ENCODE results near the gene TCERG1L. TPM values are rescaled to one million over a fixed set of nuclear protein-coding genes. Genes with fewer than 3 reads are reported as not detected.

TCERG1L gene
- total and polyA plus RNA-seq, 10 donors: 0.03 to 1.2 (median 0.30) TPM; not detected in 3

DNA sequence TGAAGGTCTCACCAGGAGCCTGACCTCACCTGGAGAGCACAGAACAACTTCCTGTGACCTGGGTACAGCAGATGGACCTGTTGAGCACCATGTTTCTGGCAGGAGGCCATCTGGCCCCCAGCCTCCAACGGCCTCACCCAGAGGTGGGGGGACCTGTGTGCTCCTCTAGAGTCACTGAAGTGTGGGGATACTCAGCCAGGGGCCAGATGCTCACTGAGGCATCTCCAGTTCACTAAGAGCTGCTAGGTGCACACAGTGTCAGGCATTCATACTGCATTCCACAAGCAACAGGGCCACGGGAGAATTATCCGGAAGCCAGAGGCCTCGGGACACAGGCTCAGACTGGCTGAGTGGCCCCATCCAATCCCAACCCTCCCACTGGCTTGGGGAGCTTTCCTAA is 161.4 kb downstream of the TCERG1L start:
- Histone ChIP-seq H3K27ac (no peak overlapping the region), H3K4me3 (no peak overlapping the region), H3K36me3 (no peaks in the 10 kb centered on the region), H3K27me3 (replicated peaks in 1 of 7) (no peaks in the 10 kb centered on the region), H3K4me1 (no peaks in the 10 kb centered on the region), H3K9me3 (peaks cover 0 to 45% (median 21%) of the 10 kb centered on the region in 8 donors)
- TF ChIP-seq POLR2A (IDR thresholded peaks at IDR 0.05) (no peak), POLR2AphosphoS5 (IDR thresholded peaks at IDR 0.05) (no peak), CTCF (IDR thresholded peaks at IDR 0.05 in 8 of 11, conservative IDR thresholded peaks at IDR 0.05 in 3 of 11) (no peak)
- no peak for DNase-seq
- intact Hi-C loops (cut with DNase I; ENCODE audit: low total_unique reads): no loop called here
- WGBS, 5 donors: 54 to 83% (median 61%) methylated on average over 2 to 4 of the region's 4 CpGs

- TF ChIP-seq CTCF (IDR thresholded peaks at IDR 0.05 in 8 of 11, conservative IDR thresholded peaks at IDR 0.05 in 3 of 11) (no peak), POLR2AphosphoS5 (IDR thresholded peaks at IDR 0.05) (no peak), POLR2A (IDR thresholded peaks at IDR 0.05) (no peak)
- intact Hi-C loops (cut with DNase I; ENCODE audit: low total_unique reads): no loop called here
- no peak overlapping the region for H3K27ac ChIP-seq
- DNase-seq: peak; percentile 50
- no peaks in the 10 kb centered on the region for H3K27me3 ChIP-seq (replicated peaks in 1 of 7)
- 77 to 90% (median 84%) methylated on average over 7 to 10 of the region's 10 CpGs for WGBS, 5 donors
- H3K4me3 ChIP-seq: no peak overlapping the region
- H3K9me3 ChIP-seq: peaks cover 0 to 45% (median 21%) of the 10 kb centered on the region in 8 donors
- no peaks in the 10 kb centered on the region for H3K36me3 ChIP-seq
- H3K4me1 ChIP-seq: no peaks in the 10 kb centered on the region
Observed at GRCh38 chr10:131149586-131149985, 161.9 kb downstream of the TCERG1L start.

DNA sequence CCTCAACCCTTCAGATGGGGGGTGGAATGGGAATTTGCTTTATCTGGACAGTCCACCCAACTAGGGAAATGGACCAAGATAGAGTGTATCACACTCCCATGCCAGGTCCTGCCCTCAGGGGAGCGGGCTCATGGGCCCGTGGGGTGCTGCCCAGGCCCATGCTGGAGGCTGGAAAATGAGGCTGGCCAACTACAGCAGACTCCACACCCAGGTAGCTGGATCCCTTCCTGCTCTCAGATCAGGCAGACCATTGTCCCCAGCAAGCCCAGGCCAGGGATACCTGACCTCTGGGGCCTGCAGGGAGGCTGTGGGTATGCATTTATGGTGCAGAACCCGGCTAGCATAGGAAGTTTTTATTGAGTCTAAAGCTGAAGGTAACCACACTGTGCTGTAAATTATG is 162.4 kb downstream of the TCERG1L start:
- Histone ChIP-seq H3K4me1 (no peaks in the 10 kb centered on the region), H3K4me3 (no peak overlapping the region), H3K36me3 (no peaks in the 10 kb centered on the region), H3K27ac (no peak overlapping the region), H3K27me3 (replicated peaks in 1 of 7) (no peaks in the 10 kb centered on the region), H3K9me3 (peaks cover 0 to 41% (median 21%) of the 10 kb centered on the region in 8 donors)
- no peak for TF ChIP-seq POLR2A (IDR thresholded peaks at IDR 0.05)
- no peak for TF ChIP-seq POLR2AphosphoS5 (IDR thresholded peaks at IDR 0.05)
- no peak for TF ChIP-seq CTCF (IDR thresholded peaks at IDR 0.05 in 8 of 11, conservative IDR thresholded peaks at IDR 0.05 in 3 of 11)
- WGBS, 5 donors: 63 to 100% (median 90%) methylated on average over 1 to 3 of the region's 3 CpGs
- intact Hi-C loops (cut with DNase I; ENCODE audit: low total_unique reads): no loop called here
- DNase-seq: peak; percentile 42

DNA sequence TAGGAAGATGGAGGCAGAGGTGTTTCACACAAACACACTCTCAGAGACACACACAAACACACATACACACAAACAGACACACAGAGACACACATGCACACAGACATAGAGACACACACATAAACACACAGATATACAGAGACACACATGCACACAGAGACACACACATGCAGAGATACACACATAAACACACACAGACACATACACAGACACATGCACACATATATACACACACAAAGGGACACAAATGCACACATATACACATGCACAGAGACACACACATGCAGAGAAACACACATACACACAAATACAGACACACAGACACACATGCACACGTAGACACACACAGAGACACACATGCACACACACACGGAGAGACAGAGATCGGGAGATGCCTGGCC is 163.3 kb downstream of the TCERG1L start:
- intact Hi-C loops (cut with DNase I; ENCODE audit: low total_unique reads): no loop called here

More for the DNA sequence above, 163.3 kb downstream of the TCERG1L start:
- Histone ChIP-seq H3K36me3 (no peaks in the 10 kb centered on the region), H3K4me1 (no peaks in the 10 kb centered on the region), H3K9me3 (peaks cover 0 to 36% (median 21%) of the 10 kb centered on the region in 8 donors), H3K4me3 (no peak overlapping the region), H3K27me3 (replicated peaks in 1 of 7) (no peaks in the 10 kb centered on the region), H3K27ac (no peak overlapping the region)
- WGBS, 5 donors: 84 to 95% (median 88%) methylated on average over 3 of the region's 3 CpGs
- TF ChIP-seq POLR2AphosphoS5 (IDR thresholded peaks at IDR 0.05): no peak
- DNase-seq: no peak
